ENCODE data around the gene NFIX.
A peak's percentile ranks its signal among the peaks of the same experiment; 100 is the strongest.

Gene NFIX

GRCh38 chr19:13010038-13010991, 15.0 kb downstream of the NFIX start:
- Histone ChIP-seq H3K4me3 (replicated peaks; ENCODE audit: low read depth, low read length) (no peak overlapping the region), H3K36me3 (ENCODE audit: control insufficient read depth, insufficient read depth, low read length) (no peaks in the 10 kb centered on the region), H3K27me3 (replicated peaks; ENCODE audit: control insufficient read depth, insufficient read depth, low read length) (peaks cover 2% of the 10 kb centered on the region; the same call in 1 of the 2 replicates)
- TF ChIP-seq CTCF (IDR thresholded peaks at IDR 0.05; ENCODE audit: insufficient read depth, low read length, poor library complexity, severe bottlenecking) = no peak
- no peak for DNase-seq (ENCODE audit: extremely low read depth, insufficient read length)

- H3K4me3 ChIP-seq (replicated peaks; ENCODE audit: low read depth, low read length) = no peak overlapping the region
- no peak for TF ChIP-seq CTCF (IDR thresholded peaks at IDR 0.05; ENCODE audit: insufficient read depth, low read length, poor library complexity, severe bottlenecking)
- no peaks in the 10 kb centered on the region for H3K36me3 ChIP-seq (ENCODE audit: control insufficient read depth, insufficient read depth, low read length)
- peaks cover 2% of the 10 kb centered on the region; the same call in 1 of the 2 replicates for H3K27me3 ChIP-seq (replicated peaks; ENCODE audit: control insufficient read depth, insufficient read depth, low read length)
- DNase-seq (ENCODE audit: extremely low read depth, insufficient read length) = no peak
Observed at GRCh38 chr19:13010992-13011652, 15.8 kb downstream of the NFIX start.

- no peak for DNase-seq (ENCODE audit: extremely low read depth, insufficient read length)
- Histone ChIP-seq H3K27me3 (replicated peaks; ENCODE audit: control insufficient read depth, insufficient read depth, low read length) (peaks cover 2% of the 10 kb centered on the region; the same call in 1 of the 2 replicates), H3K36me3 (ENCODE audit: control insufficient read depth, insufficient read depth, low read length) (no peaks in the 10 kb centered on the region), H3K4me3 (replicated peaks; ENCODE audit: low read depth, low read length) (no peak overlapping the region)
- TF ChIP-seq CTCF (IDR thresholded peaks at IDR 0.05; ENCODE audit: insufficient read depth, low read length, poor library complexity, severe bottlenecking) = no peak
Observed at GRCh38 chr19:13011653-13012389, 16.5 kb downstream of the NFIX start.

- no peak for TF ChIP-seq CTCF (IDR thresholded peaks at IDR 0.05; ENCODE audit: insufficient read depth, low read length, poor library complexity, severe bottlenecking)
- no peaks in the 10 kb centered on the region for H3K36me3 ChIP-seq (ENCODE audit: control insufficient read depth, insufficient read depth, low read length)
- no peak for DNase-seq (ENCODE audit: extremely low read depth, insufficient read length)
- H3K4me3 ChIP-seq (replicated peaks; ENCODE audit: low read depth, low read length) = no peak overlapping the region
- H3K27me3 ChIP-seq (replicated peaks; ENCODE audit: control insufficient read depth, insufficient read depth, low read length) = peaks cover 2% of the 10 kb centered on the region; the same call in 1 of the 2 replicates
Observed at GRCh38 chr19:13012390-13012689, 17.1 kb downstream of the NFIX start.

GRCh38 chr19:13012690-13013608, 17.7 kb downstream of the NFIX start:
- TF ChIP-seq CTCF (IDR thresholded peaks at IDR 0.05; ENCODE audit: insufficient read depth, low read length, poor library complexity, severe bottlenecking) = no peak
- Histone ChIP-seq H3K27me3 (replicated peaks; ENCODE audit: control insufficient read depth, insufficient read depth, low read length) (peaks cover 2% of the 10 kb centered on the region; the same call in 1 of the 2 replicates), H3K4me3 (replicated peaks; ENCODE audit: low read depth, low read length) (peak overlapping the region; percentile 12), H3K36me3 (ENCODE audit: control insufficient read depth, insufficient read depth, low read length) (no peaks in the 10 kb centered on the region)
- DNase-seq (ENCODE audit: extremely low read depth, insufficient read length) = peak; percentile 47

All from GM06990 (cell line).